ENCODE data around the gene STH.

Gene STH

GRCh38 chr17:45989759-45990158 is 9.3 kb upstream of the STH start:
- H2BK120ac ChIP-seq (ENCODE audit: low read depth, low read length): no peak overlapping the region
- no peak for DNase-seq
- no peak overlapping the region for H3K4me3 ChIP-seq (ENCODE audit: insufficient read depth in 1 of 2, low read depth in 1 of 2, low read length in 2 of 2)
- H3K9ac ChIP-seq (ENCODE audit: low read length): no peak overlapping the region
- H2AFZ ChIP-seq (ENCODE audit: low read depth, low read length): no peak overlapping the region
- no peaks in the 10 kb centered on the region for H3K79me1 ChIP-seq (replicated peaks; ENCODE audit: low read length, poor library complexity, severe bottlenecking)
- H4K91ac ChIP-seq (ENCODE audit: low read length): no peak overlapping the region
- no peak overlapping the region for H3K23ac ChIP-seq (ENCODE audit: low read length in 2 of 2)
- no peaks in the 10 kb centered on the region for H3K9me3 ChIP-seq (ENCODE audit: control insufficient read depth, low read length)
- no peak overlapping the region for H2AK5ac ChIP-seq (ENCODE audit: low read length, severe bottlenecking)
- no peak overlapping the region for H4K8ac ChIP-seq (ENCODE audit: low read length)
- no peak overlapping the region for H3K27ac ChIP-seq (ENCODE audit: low read length, poor library complexity, severe bottlenecking)
- H2BK12ac ChIP-seq (ENCODE audit: low read length in 2 of 2): no peak overlapping the region
- no peak overlapping the region for H3K4ac ChIP-seq (ENCODE audit: low read depth in 1 of 2, low read length in 2 of 2)
- no peaks in the 10 kb centered on the region for H3K36me3 ChIP-seq (ENCODE audit: control insufficient read depth in 1 of 2, insufficient read depth in 2 of 2, low read depth in 1 of 2, low read length in 2 of 2)
- no peak overlapping the region for H3K18ac ChIP-seq (ENCODE audit: low read depth in 1 of 2, low read length in 2 of 2)
- 85% methylated on average over 3 of the region's 3 CpGs for WGBS
- peaks cover 2% of the 10 kb centered on the region for H3K4me1 ChIP-seq (ENCODE audit: control insufficient read depth, insufficient read depth, low read depth, low read length)
- H2BK5ac ChIP-seq (ENCODE audit: low read depth, low read length, poor library complexity, severe bottlenecking): no peak overlapping the region
- H3K27me3 ChIP-seq (ENCODE audit: control insufficient read depth in 1 of 2, insufficient read depth in 1 of 2, low read length in 2 of 2): peaks cover 13 to 30% of the 10 kb centered on the region in 2 experiments
- H3K4me2 ChIP-seq (ENCODE audit: low read length, poor library complexity, severe bottlenecking): no peak overlapping the region
- H3K14ac ChIP-seq (ENCODE audit: low read length in 2 of 2): no peak overlapping the region
- no peak overlapping the region for H2BK15ac ChIP-seq (ENCODE audit: low read depth, poor library complexity, severe bottlenecking)

DNA sequence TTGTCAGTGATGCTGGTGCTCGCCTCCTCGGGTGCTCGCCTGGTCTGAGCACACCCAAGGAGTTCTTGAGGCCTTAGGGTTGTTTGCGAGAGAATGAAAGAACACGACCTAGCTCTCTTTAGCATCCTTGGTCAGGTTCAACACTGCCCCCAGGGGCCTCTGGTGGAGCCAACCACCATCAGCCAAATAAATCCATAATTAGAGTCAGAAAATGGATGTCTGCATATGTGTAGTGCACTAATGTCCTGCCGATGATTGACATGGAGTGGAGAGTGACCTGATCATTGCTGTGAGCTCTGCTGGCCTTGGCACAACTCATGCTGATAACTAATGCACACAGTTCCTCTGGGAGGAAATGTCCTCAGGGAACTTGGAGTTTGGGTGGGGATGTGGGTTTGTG is 8.2 kb upstream of the STH start:
- WGBS: 85% methylated on average over 6 of the region's 6 CpGs

GRCh38 chr17:45991341-45991740 is 7.7 kb upstream of the STH start:
- Histone ChIP-seq H2BK12ac (ENCODE audit: low read length in 2 of 2) (no peak overlapping the region), H3K36me3 (ENCODE audit: control insufficient read depth in 1 of 2, insufficient read depth in 2 of 2, low read depth in 1 of 2, low read length in 2 of 2) (no peaks in the 10 kb centered on the region), H3K4me2 (ENCODE audit: low read length, poor library complexity, severe bottlenecking) (no peak overlapping the region), H2BK120ac (ENCODE audit: low read depth, low read length) (no peak overlapping the region), H3K27me3 (ENCODE audit: control insufficient read depth in 1 of 2, insufficient read depth in 1 of 2, low read length in 2 of 2) (peaks cover 16 to 22% of the 10 kb centered on the region in 2 experiments), H3K4me1 (ENCODE audit: control insufficient read depth, insufficient read depth, low read depth, low read length) (peaks cover 4% of the 10 kb centered on the region), H3K9me3 (ENCODE audit: control insufficient read depth, low read length) (no peaks in the 10 kb centered on the region), H3K18ac (ENCODE audit: low read depth in 1 of 2, low read length in 2 of 2) (no peak overlapping the region), H2BK15ac (ENCODE audit: low read depth, poor library complexity, severe bottlenecking) (no peak overlapping the region), H4K91ac (ENCODE audit: low read length) (no peak overlapping the region), H4K8ac (ENCODE audit: low read length) (no peak overlapping the region), H3K4me3 (ENCODE audit: insufficient read depth in 1 of 2, low read depth in 1 of 2, low read length in 2 of 2) (no peak overlapping the region), H3K79me1 (replicated peaks; ENCODE audit: low read length, poor library complexity, severe bottlenecking) (no peaks in the 10 kb centered on the region), H3K27ac (ENCODE audit: low read length, poor library complexity, severe bottlenecking) (no peak overlapping the region), H3K14ac (ENCODE audit: low read length in 2 of 2) (no peak overlapping the region), H2AK5ac (ENCODE audit: low read length, severe bottlenecking) (no peak overlapping the region), H2BK5ac (ENCODE audit: low read depth, low read length, poor library complexity, severe bottlenecking) (peak overlapping the region; percentile 20), H3K9ac (ENCODE audit: low read length) (no peak overlapping the region), H3K23ac (ENCODE audit: low read length in 2 of 2) (no peak overlapping the region), H3K4ac (ENCODE audit: low read depth in 1 of 2, low read length in 2 of 2) (no peak overlapping the region), H2AFZ (ENCODE audit: low read depth, low read length) (no peak overlapping the region)
- DNase-seq: no peak
- 88% methylated on average over 10 of the region's 10 CpGs for WGBS

More for the DNA sequence above, 8.2 kb upstream of the STH start:
- Histone ChIP-seq H2BK5ac (ENCODE audit: low read depth, low read length, poor library complexity, severe bottlenecking) (no peak overlapping the region), H3K9ac (ENCODE audit: low read length) (no peak overlapping the region), H2AFZ (ENCODE audit: low read depth, low read length) (no peak overlapping the region), H3K4me2 (ENCODE audit: low read length, poor library complexity, severe bottlenecking) (no peak overlapping the region), H3K18ac (ENCODE audit: low read depth in 1 of 2, low read length in 2 of 2) (no peak overlapping the region), H3K9me3 (ENCODE audit: control insufficient read depth, low read length) (no peaks in the 10 kb centered on the region), H3K79me1 (replicated peaks; ENCODE audit: low read length, poor library complexity, severe bottlenecking) (no peaks in the 10 kb centered on the region), H3K4me1 (ENCODE audit: control insufficient read depth, insufficient read depth, low read depth, low read length) (peaks cover 4% of the 10 kb centered on the region), H3K4ac (ENCODE audit: low read depth in 1 of 2, low read length in 2 of 2) (no peak overlapping the region), H4K8ac (ENCODE audit: low read length) (no peak overlapping the region), H3K27me3 (ENCODE audit: control insufficient read depth in 1 of 2, insufficient read depth in 1 of 2, low read length in 2 of 2) (peaks cover 16 to 24% of the 10 kb centered on the region in 2 experiments), H3K36me3 (ENCODE audit: control insufficient read depth in 1 of 2, insufficient read depth in 2 of 2, low read depth in 1 of 2, low read length in 2 of 2) (no peaks in the 10 kb centered on the region), H2BK120ac (ENCODE audit: low read depth, low read length) (no peak overlapping the region), H2AK5ac (ENCODE audit: low read length, severe bottlenecking) (no peak overlapping the region), H2BK15ac (ENCODE audit: low read depth, poor library complexity, severe bottlenecking) (no peak overlapping the region), H3K14ac (ENCODE audit: low read length in 2 of 2) (no peak overlapping the region), H4K91ac (ENCODE audit: low read length) (no peak overlapping the region), H3K23ac (ENCODE audit: low read length in 2 of 2) (no peak overlapping the region), H3K27ac (ENCODE audit: low read length, poor library complexity, severe bottlenecking) (no peak overlapping the region), H3K4me3 (ENCODE audit: insufficient read depth in 1 of 2, low read depth in 1 of 2, low read length in 2 of 2) (no peak overlapping the region), H2BK12ac (ENCODE audit: low read length in 2 of 2) (no peak overlapping the region)
- no peak for DNase-seq

DNA sequence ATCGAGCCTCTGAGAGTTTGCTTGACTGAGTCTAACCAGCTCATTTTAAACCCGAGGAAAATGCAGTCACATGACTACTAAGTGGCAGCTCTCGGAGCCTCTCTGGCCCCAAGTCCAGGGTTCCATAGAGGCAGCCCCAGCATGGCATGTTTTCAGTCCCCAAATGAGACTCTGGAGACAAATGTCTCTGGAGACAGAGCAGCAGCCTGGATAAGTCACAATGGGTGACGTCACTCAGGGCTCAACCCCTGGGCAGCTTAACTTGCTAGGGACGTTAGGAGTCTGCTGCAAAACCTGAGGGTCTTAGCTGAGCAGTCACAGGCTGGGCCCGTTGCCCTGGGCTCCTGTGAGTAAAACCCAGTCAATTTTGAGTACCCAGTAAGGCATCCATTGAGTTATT is 6.9 kb upstream of the STH start:
- no peak overlapping the region for H3K27ac ChIP-seq (ENCODE audit: low read length, poor library complexity, severe bottlenecking)
- H3K23ac ChIP-seq (ENCODE audit: low read length in 2 of 2): no peak overlapping the region
- no peak overlapping the region for H3K14ac ChIP-seq (ENCODE audit: low read length in 2 of 2)
- H4K91ac ChIP-seq (ENCODE audit: low read length): no peak overlapping the region
- H3K9ac ChIP-seq (ENCODE audit: low read length): no peak overlapping the region
- DNase-seq: no peak
- peaks cover 14 to 21% of the 10 kb centered on the region in 2 experiments for H3K27me3 ChIP-seq (ENCODE audit: control insufficient read depth in 1 of 2, insufficient read depth in 1 of 2, low read length in 2 of 2)
- 79% methylated on average over 6 of the region's 6 CpGs for WGBS
- H2BK15ac ChIP-seq (ENCODE audit: low read depth, poor library complexity, severe bottlenecking): no peak overlapping the region
- H3K4me3 ChIP-seq (ENCODE audit: insufficient read depth in 1 of 2, low read depth in 1 of 2, low read length in 2 of 2): no peak overlapping the region
- no peak overlapping the region for H2BK120ac ChIP-seq (ENCODE audit: low read depth, low read length)
- H4K8ac ChIP-seq (ENCODE audit: low read length): no peak overlapping the region
- no peaks in the 10 kb centered on the region for H3K36me3 ChIP-seq (ENCODE audit: control insufficient read depth in 1 of 2, insufficient read depth in 2 of 2, low read depth in 1 of 2, low read length in 2 of 2)
- no peaks in the 10 kb centered on the region for H3K9me3 ChIP-seq (ENCODE audit: control insufficient read depth, low read length)
- H2AK5ac ChIP-seq (ENCODE audit: low read length, severe bottlenecking): no peak overlapping the region
- no peak overlapping the region for H2BK5ac ChIP-seq (ENCODE audit: low read depth, low read length, poor library complexity, severe bottlenecking)
- H3K4ac ChIP-seq (ENCODE audit: low read depth in 1 of 2, low read length in 2 of 2): no peak overlapping the region
- no peak overlapping the region for H2BK12ac ChIP-seq (ENCODE audit: low read length in 2 of 2)
- H2AFZ ChIP-seq (ENCODE audit: low read depth, low read length): no peak overlapping the region
- H3K18ac ChIP-seq (ENCODE audit: low read depth in 1 of 2, low read length in 2 of 2): no peak overlapping the region
- H3K4me1 ChIP-seq (ENCODE audit: control insufficient read depth, insufficient read depth, low read depth, low read length): peaks cover 6% of the 10 kb centered on the region
- H3K4me2 ChIP-seq (ENCODE audit: low read length, poor library complexity, severe bottlenecking): no peak overlapping the region
- H3K79me1 ChIP-seq (replicated peaks; ENCODE audit: low read length, poor library complexity, severe bottlenecking): no peaks in the 10 kb centered on the region
